PC-9 (cell line): ENCODE results near the gene SERPINC1.

Experiments used
- EZH2 ChIP-seq: fragments of 200-600 bp; sonication (generic); IDR thresholded peaks from 2 replicates; pipeline ENCODE4 v1.8.0; 2017; ENCODE audit warnings: antibody characterized with exemption, low read depth
- TF ChIP-seq, protein P1 (sequence below): fragments of 200-600 bp; sonication (generic); conservative IDR thresholded peaks from 2 replicates; pipeline ENCODE4 v1.6.1; 2017; ENCODE audit warnings: mixed run types, antibody characterized with exemption, mild to moderate bottlenecking, moderate library complexity

DNA sequence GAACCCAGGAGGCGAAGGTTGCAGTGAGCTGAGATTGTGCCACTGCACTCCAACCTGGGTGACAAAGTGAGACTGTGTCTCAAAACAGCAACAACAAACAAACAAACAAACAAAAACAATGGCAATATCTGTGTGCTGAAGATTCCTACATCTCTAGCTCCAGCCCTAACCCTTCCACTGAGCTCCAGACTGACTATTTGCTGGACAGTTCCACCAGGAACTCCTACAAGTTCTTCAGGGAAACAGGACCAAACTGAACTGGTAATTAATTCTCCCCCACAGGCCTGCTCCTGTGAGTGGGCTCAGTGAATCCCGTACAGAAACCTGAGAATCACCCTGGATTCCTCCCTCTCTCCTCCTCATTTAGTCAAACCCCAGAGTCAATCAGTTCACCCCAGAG, 1.5 kb downstream of the SERPINC1 start:
- TF ChIP-seq, protein P1, sequence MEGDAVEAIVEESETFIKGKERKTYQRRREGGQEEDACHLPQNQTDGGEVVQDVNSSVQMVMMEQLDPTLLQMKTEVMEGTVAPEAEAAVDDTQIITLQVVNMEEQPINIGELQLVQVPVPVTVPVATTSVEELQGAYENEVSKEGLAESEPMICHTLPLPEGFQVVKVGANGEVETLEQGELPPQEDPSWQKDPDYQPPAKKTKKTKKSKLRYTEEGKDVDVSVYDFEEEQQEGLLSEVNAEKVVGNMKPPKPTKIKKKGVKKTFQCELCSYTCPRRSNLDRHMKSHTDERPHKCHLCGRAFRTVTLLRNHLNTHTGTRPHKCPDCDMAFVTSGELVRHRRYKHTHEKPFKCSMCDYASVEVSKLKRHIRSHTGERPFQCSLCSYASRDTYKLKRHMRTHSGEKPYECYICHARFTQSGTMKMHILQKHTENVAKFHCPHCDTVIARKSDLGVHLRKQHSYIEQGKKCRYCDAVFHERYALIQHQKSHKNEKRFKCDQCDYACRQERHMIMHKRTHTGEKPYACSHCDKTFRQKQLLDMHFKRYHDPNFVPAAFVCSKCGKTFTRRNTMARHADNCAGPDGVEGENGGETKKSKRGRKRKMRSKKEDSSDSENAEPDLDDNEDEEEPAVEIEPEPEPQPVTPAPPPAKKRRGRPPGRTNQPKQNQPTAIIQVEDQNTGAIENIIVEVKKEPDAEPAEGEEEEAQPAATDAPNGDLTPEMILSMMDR, result no peak
- TF ChIP-seq EZH2, result no peak
